Adrenal gland (tissue), 12 donors: Measurements from ENCODE around the gene ZDHHC17. TPM values are rescaled to one million over a fixed set of nuclear protein-coding genes. Genes with fewer than 3 reads are reported as not detected.
"Not testable (repeated sequence)": the region's sequence is repeated elsewhere in the genome, so short reads cannot be mapped to it uniquely, and the experiment has no call there.

Experiments used
- DNase-seq, 7 donors: peaks; one replicate each; pipeline ENCODE4 v3.0.0-alpha.2; 2019 to 2020
- H3K27ac ChIP-seq, 5 donors: fragments of 200-600 bp; sonication (generic) in 4 of 5; 1 replicate in 3 of 5; 2 replicates in 2 of 5; pipeline versions ENCODE4 v1.5.1 to v1.8.0; 2016 to 2020; ENCODE audit warnings: mild to moderate bottlenecking in 1 of 5
- H3K27me3 ChIP-seq: fragments of 200-600 bp; 2 replicates; pipeline ENCODE4 v1.8.0; 2021
- H3K36me3 ChIP-seq, 2 donors: fragments of 200-600 bp; replicated peaks in 1 of 2; 1 replicate in 1 of 2; 2 replicates in 1 of 2; pipeline versions ENCODE4 v1.5.1 to v1.8.0; 2018 to 2022
- H3K4me1 ChIP-seq, 2 donors: fragments of 200-600 bp; replicated peaks in 1 of 2; 1 replicate in 1 of 2; 2 replicates in 1 of 2; pipeline versions ENCODE4 v1.5.1 to v1.8.0; 2018 to 2021
- H3K4me3 ChIP-seq, 4 donors: fragments of 200-600 bp; sonication (generic) in 3 of 4; one replicate each; pipeline ENCODE4 v1.5.1; 2016 to 2018
- H3K9me3 ChIP-seq, 3 donors: fragments of 200-600 bp; sonication (generic) in 1 of 3; replicated peaks in 1 of 3; 1 replicate in 2 of 3; 2 replicates in 1 of 3; pipeline versions ENCODE4 v1.5.1 to v1.8.0; 2016 to 2021
- POLR2A ChIP-seq, 2 donors: fragments of 450-650 bp; IDR thresholded peaks; one replicate each; pipeline ENCODE4 v1.6.1; 2017; ENCODE audit warnings: antibody characterized with exemption in 2 of 2, mild to moderate bottlenecking in 2 of 2, moderate library complexity in 1 of 2
- WGBS, 4 donors: extraction: QIAGEN DNeasy Blood & Tissue Kit in 2 of 4; methylation state at CpG; one replicate each; pipeline versions ENCODE4 v1.1.5 to v1.1.7; 2013 to 2017; 5-methylcytosine and 5-hydroxymethylcytosine counted together
- intact Hi-C, 2 donors: fragments of 100-400 bp; cut with DNase I; formaldehyde crosslinking; loops; one replicate each; pipeline versions ENCODE4 v1.14.1 to v1.15.0; 2022 to 2023
- polyA plus RNA-seq, 3 donors: library from polyadenylated mRNA; stranded (reverse); fragments of 200-250 nt in 2 of 3; fragments of 350-450 nt in 1 of 3; fragmentation: Illumina TruSeq in 1 of 3; extraction: RNeasy Lipid Tissue Mini Kit (QIAGEN cat#74804) in 1 of 3; gene quantifications; one replicate each; pipeline ENCODE4 v1.2.3, GENCODE V29; 2013 to 2014
- total RNA-seq, 9 donors: library from RNA; depleted of rRNA in 4 of 9; stranded (reverse); fragments of >200 nt in 4 of 9; fragments of 120-200 nt in 1 of 9; fragmentation: NEBNext Ultra II Directional in 1 of 9; extraction: Animal tissue kit (Norgen Biotek cat#: 25700) in 1 of 9; gene quantifications; one replicate each; pipeline versions ENCODE4 v1.1.0 to v1.2.4, GENCODE V29; 2013 to 2023
- TF ChIP-seq, protein P1 (sequence below), 6 experiments: fragments of 450-650 bp in 4 of 6; fragments of 200-600 bp in 2 of 6; sonication (generic) in 1 of 6; IDR thresholded peaks; 1 replicate in 5 of 6; 2 replicates in 1 of 6; pipeline versions ENCODE4 v1.5.1 to v1.8.0; 2016 to 2021; ENCODE audit warnings: antibody characterized with exemption in 6 of 6, mild to moderate bottlenecking in 2 of 6, moderate library complexity in 1 of 6
- donor health status: healthy with polysubstance abuse.
- donor health status: Bipolar disorder and iron deficiency.
- donor health status: DM: yes; HTN: yes; CAD: no.
- donor health status: DM: no; HTN: no; CAD: no.
- donor health status: DM: no; HTN: no; CAD: no.
- donor health status: DM: yes; HTN: yes; CAD: no.

The ZDHHC17 gene
- total and polyA plus RNA-seq, 12 donors = 17.7 to 102 (median 31.7) TPM

DNA sequence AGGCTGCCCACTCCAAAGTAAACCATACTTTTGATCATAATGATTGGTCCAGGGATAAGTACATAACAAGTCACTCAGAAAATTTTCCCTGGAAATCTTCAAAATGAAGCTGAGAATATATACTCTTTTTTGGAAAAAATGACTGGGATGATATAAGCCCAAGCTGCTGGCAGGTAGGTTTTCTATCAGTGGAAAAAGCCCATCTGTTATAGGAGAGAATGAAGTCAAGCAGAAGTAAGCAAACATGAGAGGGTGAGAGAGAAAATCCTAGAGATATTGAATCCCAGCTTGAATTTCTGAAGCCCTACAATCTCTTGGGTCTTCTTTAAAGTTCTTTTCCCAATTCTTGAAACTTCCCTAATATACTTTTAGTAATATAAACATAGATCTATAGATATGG is 37.3 kb upstream of the ZDHHC17 start:
- no peak for TF ChIP-seq POLR2A (IDR thresholded peaks at IDR 0.05)
- TF ChIP-seq, protein P1, sequence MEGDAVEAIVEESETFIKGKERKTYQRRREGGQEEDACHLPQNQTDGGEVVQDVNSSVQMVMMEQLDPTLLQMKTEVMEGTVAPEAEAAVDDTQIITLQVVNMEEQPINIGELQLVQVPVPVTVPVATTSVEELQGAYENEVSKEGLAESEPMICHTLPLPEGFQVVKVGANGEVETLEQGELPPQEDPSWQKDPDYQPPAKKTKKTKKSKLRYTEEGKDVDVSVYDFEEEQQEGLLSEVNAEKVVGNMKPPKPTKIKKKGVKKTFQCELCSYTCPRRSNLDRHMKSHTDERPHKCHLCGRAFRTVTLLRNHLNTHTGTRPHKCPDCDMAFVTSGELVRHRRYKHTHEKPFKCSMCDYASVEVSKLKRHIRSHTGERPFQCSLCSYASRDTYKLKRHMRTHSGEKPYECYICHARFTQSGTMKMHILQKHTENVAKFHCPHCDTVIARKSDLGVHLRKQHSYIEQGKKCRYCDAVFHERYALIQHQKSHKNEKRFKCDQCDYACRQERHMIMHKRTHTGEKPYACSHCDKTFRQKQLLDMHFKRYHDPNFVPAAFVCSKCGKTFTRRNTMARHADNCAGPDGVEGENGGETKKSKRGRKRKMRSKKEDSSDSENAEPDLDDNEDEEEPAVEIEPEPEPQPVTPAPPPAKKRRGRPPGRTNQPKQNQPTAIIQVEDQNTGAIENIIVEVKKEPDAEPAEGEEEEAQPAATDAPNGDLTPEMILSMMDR (IDR thresholded peaks at IDR 0.05) = no peak
- Histone ChIP-seq H3K4me3 (no peak overlapping the region), H3K27ac (no peak overlapping the region), H3K27me3 (no peaks in the 10 kb centered on the region), H3K36me3 (no peaks in the 10 kb centered on the region), H3K9me3 (no peaks in the 10 kb centered on the region), H3K4me1 (no peaks in the 10 kb centered on the region)
- intact Hi-C loops = no loop called here
- DNase-seq = no peak

DNA sequence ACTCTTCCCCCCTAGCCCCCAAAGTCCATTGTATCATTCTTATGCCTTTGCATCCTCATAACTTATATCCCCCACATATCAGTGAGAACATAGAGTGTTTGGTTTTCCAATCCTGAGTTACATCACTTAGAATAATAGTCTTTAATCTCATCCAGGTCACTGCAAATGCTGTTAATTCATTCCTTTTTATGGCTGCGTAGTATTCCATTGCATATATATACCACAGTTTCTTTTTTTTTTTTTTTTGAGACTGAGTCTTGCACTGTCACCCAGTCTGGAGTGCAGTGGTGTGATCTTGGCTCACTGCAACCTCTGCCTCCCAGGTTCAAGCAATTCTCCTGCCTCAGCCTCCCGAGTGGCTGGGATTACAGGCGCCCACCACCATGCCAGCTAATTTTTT is 31.7 kb upstream of the ZDHHC17 start:
- 81 to 95% (median 90%) methylated on average over 3 of the region's 3 CpGs for WGBS, 4 donors

DNA sequence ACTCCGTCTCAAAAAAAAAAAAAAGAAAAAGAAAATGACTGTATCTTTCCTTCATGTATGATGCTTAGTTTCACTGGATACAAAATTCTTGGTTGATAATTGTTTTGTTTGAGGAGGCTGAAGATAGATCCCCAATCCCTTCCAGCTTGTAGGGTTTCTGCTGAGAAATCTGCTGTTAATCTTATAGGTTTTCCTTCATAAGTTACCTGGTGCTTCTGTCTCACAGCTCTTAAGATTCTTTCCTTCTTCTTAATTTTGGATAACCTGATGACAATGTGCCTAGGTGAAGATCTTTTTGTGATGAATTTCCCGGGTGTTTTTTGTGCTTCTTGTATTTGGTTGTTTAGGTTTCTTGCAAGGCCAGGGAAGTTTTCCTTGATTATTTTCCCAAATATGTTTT is 26.2 kb upstream of the ZDHHC17 start:
- intact Hi-C loops, H3K27ac ChIP-seq, H3K27me3 ChIP-seq, H3K4me3 ChIP-seq, H3K9me3 ChIP-seq, H3K4me1 ChIP-seq, DNase-seq, H3K36me3 ChIP-seq: not testable (repeated sequence)
- 83 to 92% (median 86%) methylated on average over 1 to 2 of the region's 2 CpGs for WGBS, 4 donors

More for the DNA sequence above, 31.7 kb upstream of the ZDHHC17 start:
- H3K4me3 ChIP-seq, H3K27me3 ChIP-seq, intact Hi-C loops, H3K4me1 ChIP-seq, H3K9me3 ChIP-seq, H3K27ac ChIP-seq, DNase-seq, H3K36me3 ChIP-seq: not testable (repeated sequence)

DNA sequence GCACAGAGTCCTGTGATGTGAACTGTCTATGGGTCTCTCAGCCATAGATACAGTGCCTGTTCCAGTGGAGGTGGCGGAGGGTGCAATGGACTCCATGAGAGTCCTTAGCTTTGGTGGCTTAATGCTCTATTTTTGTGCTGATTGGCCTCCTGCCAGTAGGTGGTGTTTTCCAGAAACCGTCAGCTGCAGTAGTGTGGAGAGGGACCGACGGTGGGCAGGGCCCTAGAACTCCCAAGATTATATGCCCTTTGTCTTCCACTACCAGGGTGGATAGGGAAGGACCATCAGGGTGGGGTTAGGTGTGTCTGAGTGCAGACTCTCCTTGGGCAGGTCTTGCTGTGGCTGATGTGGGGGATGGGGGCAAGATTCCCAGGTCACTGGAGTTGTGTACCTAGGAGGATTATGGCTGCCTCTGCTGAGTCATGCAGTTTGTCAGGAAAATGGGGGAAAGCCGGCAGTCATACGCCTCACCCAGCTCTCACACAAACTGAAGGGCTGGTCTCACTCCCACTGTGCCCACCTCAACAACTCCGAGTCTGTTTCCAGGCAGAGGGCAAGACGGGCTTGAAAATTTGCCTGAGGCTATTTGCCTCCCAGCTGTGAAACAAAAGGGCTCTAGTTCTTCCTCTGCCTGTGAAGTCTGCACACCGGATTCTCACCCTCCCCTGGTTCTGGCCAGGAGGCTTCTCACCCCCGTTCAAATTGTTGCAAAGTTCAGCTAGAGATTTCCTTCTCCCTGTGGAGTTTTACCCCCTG is 24.9 kb upstream of the ZDHHC17 start:
- no peak for TF ChIP-seq POLR2A (IDR thresholded peaks at IDR 0.05)
- TF ChIP-seq, protein P1 (IDR thresholded peaks at IDR 0.05) = no peak
- no peak for DNase-seq
- Histone ChIP-seq H3K4me1 (no peaks in the 10 kb centered on the region), H3K36me3 (no peaks in the 10 kb centered on the region), H3K9me3 (no peaks in the 10 kb centered on the region), H3K27ac (no peak overlapping the region), H3K27me3 (no peaks in the 10 kb centered on the region), H3K4me3 (no peak overlapping the region)
- intact Hi-C loops = no loop called here
- 85 to 87% (median 86%) methylated on average over 3 to 10 of the region's 10 CpGs for WGBS, 4 donors

DNA sequence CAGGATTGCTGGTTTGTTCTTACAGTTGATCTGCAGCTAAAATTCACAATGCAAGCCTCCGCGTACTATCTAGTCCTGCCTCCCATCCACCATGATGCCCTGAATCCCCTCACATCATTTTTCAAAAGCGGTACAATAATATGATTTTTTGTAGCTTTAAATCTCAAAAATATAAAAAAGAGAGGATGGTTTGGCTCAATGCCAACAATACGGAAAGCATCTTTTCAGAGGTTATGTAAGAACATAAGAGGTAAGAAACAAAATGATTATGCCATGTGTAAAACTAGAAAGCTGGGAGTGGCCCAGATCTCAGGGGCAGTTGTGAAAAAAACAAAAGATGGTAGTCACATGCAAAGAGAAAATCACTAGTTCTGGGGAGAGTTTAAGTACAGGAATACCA is 24.0 kb upstream of the ZDHHC17 start:
- TF ChIP-seq, protein P1 (IDR thresholded peaks at IDR 0.05) = no peak
- no peak for TF ChIP-seq POLR2A (IDR thresholded peaks at IDR 0.05)
- Histone ChIP-seq H3K4me3 (no peak overlapping the region), H3K27ac (no peak overlapping the region), H3K4me1 (no peaks in the 10 kb centered on the region), H3K9me3 (no peaks in the 10 kb centered on the region), H3K36me3 (no peaks in the 10 kb centered on the region), H3K27me3 (no peaks in the 10 kb centered on the region)
- intact Hi-C loops = no loop called here
- WGBS, 4 donors = 53 to 74% (median 59%) methylated on average over 4 of the region's 4 CpGs
- no peak for DNase-seq
